NCI-H1092 (cell line): ENCODE data around the gene GPR141.

Experiments
- DNase-seq: peaks from one replicate; lab custom pipeline; 2025; lab: John Stamatoyannopoulos, UW

The GPR141 gene

GRCh38 chr7:37732253-37732652 lies 48.7 kb downstream of the GPR141 start:
- no peak for DNase-seq

GRCh38 chr7:37732888-37733287 lies 49.3 kb downstream of the GPR141 start:
- DNase-seq, result no peak

DNA sequence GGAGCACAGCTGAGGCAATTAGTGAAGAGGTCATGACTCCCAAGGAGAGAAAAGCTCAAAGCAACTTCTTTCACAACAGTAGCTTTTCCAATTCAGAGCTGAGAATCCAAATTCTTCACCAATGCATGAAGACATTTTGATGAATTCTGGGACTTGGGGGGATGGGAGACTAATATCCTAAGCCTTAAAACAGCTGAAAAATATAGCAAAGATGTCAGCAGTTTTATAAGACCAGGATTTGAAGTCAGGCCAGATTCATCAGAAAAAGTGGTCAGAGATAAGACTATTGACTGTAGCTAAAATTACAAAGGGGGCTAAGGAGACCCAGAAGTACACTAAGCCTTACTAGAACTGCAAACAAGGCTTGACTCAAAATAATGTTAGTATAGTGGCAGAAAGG lies 51.6 kb downstream of the GPR141 start:
- no peak for DNase-seq

DNA sequence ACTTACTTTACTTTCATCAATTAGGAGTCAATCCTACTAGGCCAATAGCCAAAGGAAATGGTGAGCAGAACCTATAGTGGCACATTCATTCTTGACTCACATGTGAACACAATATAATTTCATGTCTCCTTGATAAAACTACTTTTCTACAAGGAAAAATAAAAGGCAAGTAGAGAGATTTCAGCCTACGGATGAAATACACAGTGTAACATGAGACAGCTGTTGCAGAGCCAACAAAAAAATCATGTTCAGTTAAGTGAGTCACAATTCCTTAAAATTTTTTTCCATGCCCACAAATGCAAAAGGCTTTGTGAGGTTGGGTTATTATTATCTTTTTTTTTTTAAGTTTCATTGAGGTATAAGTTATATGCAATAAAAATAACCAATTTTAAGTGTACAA lies 54.8 kb downstream of the GPR141 start:
- no peak for DNase-seq

GRCh38 chr7:37740398-37740797 lies 56.8 kb downstream of the GPR141 start:
- DNase-seq, result no peak

DNA sequence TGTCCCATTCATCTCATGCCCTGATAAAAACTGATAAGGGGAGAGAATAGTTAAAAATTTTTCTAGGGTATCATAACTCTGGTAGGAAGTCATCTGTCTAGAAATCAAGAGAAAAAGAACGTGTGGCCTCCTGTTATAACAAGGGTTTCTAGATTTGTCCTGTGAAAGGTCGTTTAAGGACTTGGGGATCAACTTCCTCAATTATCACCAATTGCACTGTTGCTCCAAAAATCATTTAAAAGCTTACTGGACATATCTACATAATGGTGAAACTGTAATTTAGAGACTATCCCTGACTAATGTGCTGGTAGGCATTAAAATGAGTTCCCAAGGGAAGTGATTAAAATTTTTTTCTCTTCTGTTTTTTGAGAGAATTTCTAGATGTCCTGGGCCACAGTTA lies 58.2 kb downstream of the GPR141 start:
- no peak for DNase-seq

DNA sequence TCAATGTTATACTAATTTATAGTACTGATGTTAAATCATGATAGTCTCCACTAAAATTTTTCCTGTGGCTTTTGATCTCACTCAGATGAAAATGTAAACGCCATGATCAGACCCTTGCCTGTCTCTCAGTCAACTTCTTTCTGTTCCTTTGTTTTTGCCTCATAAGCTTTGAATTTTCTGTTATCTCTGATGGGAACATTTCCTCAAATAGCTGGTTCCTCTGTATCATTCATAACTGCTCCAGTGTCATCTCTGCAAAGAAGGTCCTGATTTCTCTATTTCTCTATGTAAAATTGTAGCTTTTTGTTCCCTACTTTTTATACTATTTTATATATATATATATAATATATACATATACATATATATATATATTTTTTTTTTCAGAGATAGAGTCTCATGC lies 67.5 kb downstream of the GPR141 start:
- DNase-seq, result no peak

DNA sequence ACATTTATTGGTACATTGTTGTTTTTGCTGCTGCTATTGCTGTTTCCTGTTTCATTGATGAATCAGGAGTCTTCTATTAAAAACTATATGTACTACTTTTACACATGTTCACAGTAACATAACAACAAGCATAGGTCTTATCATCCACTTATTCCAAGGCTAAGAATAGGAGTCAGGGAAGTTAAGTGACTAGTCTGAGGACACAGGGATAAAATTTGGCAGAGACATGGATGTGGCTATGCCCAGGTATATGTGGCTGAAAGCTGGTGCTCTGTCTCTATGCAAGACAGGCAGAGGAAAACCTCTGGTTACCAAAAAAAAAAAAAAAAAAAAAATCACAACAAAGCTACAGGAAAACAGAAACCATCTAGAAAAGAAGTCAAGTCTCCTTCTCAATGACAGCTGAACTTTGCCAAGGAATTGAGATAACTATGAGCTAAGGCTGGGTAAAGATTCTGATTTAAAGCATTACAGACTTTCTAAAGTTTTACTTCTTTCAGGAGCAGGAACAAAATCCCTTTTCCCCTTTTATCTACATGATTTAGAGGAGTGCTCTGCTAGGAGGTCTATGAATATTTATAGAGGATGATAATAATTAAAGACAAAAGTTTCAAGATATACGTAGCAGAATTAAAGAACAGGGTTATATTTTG lies 70.0 kb downstream of the GPR141 start:
- DNase-seq, result no peak

- DNase-seq, result no peak
Measured at GRCh38 chr7:37756797-37757551, 73.4 kb downstream of the GPR141 start.

DNA sequence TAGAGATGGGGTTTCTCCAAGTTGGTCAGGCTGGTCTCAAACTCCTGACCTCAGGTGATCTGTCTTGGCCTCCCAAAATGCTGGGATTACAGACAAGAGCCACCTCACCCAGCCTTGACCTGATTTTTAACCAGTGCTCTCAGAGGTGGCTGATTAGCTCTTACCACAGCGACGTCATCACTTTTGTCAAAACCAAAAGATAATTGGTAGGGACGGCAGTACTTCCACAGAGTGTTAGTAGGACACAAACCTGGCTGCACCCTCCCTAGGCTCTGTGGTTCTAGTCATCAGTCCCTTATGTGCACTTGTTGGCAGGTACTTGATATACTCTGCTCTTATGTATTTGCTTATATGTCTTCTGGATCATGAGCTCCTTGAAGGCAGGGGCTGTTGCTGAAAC lies 74.0 kb downstream of the GPR141 start:
- no peak for DNase-seq

- DNase-seq, result no peak
Measured at GRCh38 chr7:37758501-37759045, 75.0 kb downstream of the GPR141 start.

DNA sequence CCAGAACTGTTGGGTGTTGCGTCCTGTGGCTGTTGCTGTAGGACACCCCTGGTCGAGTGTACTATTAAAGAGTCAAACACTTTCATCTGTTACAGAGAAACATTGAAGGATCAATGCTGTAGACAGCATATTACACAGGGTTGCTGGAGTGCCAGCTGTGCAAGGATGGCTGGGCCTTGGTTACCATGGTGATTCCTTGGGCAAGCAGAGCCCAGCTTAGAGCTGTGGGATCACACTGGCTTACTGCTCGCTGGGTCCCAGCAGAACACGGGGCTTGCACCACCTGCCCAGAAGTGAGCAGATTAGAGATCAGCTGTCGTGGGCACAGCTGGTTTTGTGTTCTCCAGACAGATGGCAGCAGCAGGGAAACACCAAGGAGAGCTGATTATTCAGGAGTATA lies 76.0 kb downstream of the GPR141 start:
- no peak for DNase-seq

GRCh38 chr7:37765421-37765829 lies 81.9 kb downstream of the GPR141 start:
- DNase-seq, result no peak

GRCh38 chr7:37765872-37766525 lies 82.4 kb downstream of the GPR141 start:
- DNase-seq, result no peak

DNA sequence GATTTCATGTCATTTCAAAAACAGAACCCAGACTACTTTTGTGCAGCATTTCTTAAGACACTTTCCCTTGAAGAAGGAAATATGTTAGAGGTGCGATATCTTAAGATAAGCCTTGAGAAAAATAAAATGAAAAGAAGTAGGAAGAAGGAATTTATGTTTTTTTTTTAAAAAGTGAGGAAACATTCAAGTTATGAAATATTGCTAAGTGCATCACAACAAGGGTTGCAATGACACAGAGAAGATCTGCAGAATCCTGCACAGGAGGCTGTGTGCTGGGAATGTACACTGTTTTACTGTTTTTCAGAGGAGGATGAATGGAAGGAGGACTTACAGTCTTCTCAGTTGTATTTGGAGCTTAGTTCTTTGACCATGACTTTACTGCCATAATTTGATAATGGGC lies 85.0 kb downstream of the GPR141 start:
- no peak for DNase-seq

- DNase-seq, result no peak
Measured at GRCh38 chr7:37769291-37769690, 85.7 kb downstream of the GPR141 start.

GRCh38 chr7:37769726-37770125 lies 86.2 kb downstream of the GPR141 start:
- DNase-seq, result no peak

DNA sequence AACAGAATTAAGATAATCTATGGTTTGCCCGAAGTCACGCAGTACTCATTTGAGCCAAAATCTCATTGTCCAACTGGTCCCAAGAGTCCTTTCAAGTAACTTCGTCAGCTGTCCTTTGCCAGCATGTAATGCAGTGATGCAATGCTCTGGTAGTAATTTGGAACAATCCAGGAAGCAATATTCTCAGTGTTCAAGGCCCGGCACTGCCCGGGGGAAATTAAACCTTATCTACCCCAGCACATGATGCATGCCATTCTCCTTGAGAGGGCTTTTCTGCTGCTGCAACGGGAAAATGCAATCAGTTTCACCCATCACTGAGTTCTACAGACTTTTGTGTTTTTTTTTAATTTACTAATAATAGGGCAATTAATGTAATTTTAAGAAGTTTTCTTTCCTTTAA lies 87.3 kb downstream of the GPR141 start:
- no peak for DNase-seq

DNA sequence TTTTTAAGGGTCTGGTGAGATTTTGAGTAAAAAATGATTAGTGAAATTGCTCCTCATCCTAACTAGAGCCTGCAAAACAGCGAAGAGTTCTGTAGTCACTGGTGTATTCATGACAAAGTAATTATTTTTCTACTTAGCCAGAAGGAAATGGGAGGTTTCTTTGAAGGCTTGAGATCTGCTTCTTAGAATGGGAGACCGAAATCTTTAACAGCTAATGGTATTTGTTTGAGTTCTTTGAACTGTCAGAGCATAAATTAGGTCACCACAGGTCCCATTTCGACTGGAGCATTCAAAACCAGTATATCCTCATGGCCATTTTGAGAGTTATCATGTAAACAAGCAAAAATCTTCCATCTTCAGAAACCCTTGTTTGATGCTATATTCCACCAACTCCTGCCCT lies 87.8 kb downstream of the GPR141 start:
- no peak for DNase-seq

DNA sequence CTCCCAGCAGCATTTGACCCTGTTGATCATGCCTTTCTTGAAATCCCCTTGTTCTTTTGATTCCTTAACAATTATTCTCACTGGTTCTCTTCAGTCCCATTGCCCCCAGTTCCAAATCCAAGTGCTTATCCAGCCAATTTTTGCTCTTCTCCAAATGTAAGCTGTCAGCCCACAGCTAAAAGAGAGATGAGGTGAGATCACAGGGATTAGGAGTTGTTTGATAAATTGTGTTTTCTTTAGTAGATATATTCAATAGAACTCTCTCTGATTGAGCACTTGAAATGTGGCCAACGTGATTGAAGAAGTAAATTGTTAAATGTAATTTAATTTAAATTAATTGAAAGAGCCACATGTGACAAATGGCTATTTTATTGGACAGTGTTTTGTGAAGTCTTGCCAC lies 88.2 kb downstream of the GPR141 start:
- DNase-seq, result no peak

GRCh38 chr7:37775921-37776320 lies 92.4 kb downstream of the GPR141 start:
- DNase-seq, result no peak

DNA sequence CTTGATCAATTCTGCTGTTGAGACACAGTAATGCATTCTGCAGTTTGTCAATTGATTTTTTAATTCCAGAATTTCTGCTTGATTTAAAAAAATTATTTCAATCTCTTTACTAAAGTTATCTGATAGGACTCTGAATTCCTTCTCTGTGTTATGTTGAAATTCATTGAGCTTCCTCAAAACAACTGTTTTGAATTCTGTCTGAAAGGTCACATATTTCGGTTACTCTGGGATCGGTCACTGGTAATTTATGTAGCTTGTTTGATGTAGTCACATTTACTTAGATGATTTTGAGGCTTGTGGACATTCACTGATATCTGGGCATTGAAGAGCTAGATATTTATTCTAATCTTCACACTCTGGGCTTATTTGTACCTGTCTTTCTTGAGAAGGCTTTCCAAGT lies 97.6 kb downstream of the GPR141 start:
- DNase-seq, result no peak

- no peak for DNase-seq
Measured at GRCh38 chr7:37782166-37782565, 98.6 kb downstream of the GPR141 start.
